ENCODE measurements around the gene SH3RF3.

- TF ChIP-seq ZNF274 (IDR thresholded peaks at IDR 0.05; ENCODE audit: low read depth, low read length) (no peak), YY1 (IDR thresholded peaks at IDR 0.05; ENCODE audit: insufficient read depth, insufficient read length) (no peak), SUZ12 (IDR thresholded peaks at IDR 0.05; ENCODE audit: extremely low read depth, insufficient read depth, insufficient read length) (no peak)
These were observed 143.5 kb downstream of the SH3RF3 start for GRCh38 chr2:109272461-109272860.

Data from NT2/D1 (cell line).